Loucy (cell line): ENCODE data around the gene C8G.

Source experiments
- CTCF ChIP-seq: fragments of 200-600 bp; sonication (generic); conservative IDR thresholded peaks from 2 replicates; pipeline ENCODE4 v1.5.1; 2014; ENCODE audit warnings: mild to moderate bottlenecking, antibody characterized with exemption, low read length
- EZH2phosphoT487 ChIP-seq: fragments of 200-600 bp; IDR thresholded peaks from 2 replicates; pipeline ENCODE4 v1.6.1; 2018; ENCODE audit warnings: antibody characterized with exemption, mild to moderate bottlenecking, moderate library complexity, borderline replicate concordance

- no peak for TF ChIP-seq CTCF
- TF ChIP-seq EZH2phosphoT487, result no peak
These were observed 8.1 kb downstream of the C8G start for GRCh38 chr9:136952876-136953770.
